Naive thymus-derived CD4-positive, alpha-beta T cell (primary cell): ENCODE measurements around the gene LRRC8D. TPM values are rescaled to one million over a fixed set of nuclear protein-coding genes. Genes with fewer than 3 reads are reported as not detected.

Experiments used
- ATAC-seq: fragments of 150-1000 bp; cut with Tn5 transposase; 2 replicates; pipeline ENCODE4 v1.10.0; 2021; ENCODE audit warnings: mild to moderate bottlenecking, moderate library complexity
- CTCF ChIA-PET: fragments of 350-600 bp; sonication (Branson Sonifier 250); formaldehyde crosslinking; loops from one replicate; lab custom pipeline; 2021; ENCODE audit warnings: antibody characterized with exemption; lab: Charles Lee
- POLR2A ChIA-PET: fragments of 350-600 bp; sonication (Branson Sonifier 250); formaldehyde crosslinking; loops from one replicate; lab custom pipeline; 2021; ENCODE audit warnings: antibody characterized with exemption, inconsistent platforms; lab: Charles Lee
- DNase-seq, 9 donors: peaks; one replicate each; pipeline versions ENCODE4 v3.0.0 to v3.0.0-alpha.2; 2020 to 2022; ENCODE audit warnings: mixed read lengths in 1 of 9
- H3K27ac ChIP-seq: one replicate; pipeline ENCODE4 v1.7.0; 2013; ENCODE audit warnings: mild to moderate bottlenecking, low read depth, low read length, moderate library complexity
- H3K27me3 ChIP-seq, 2 donors: one replicate each; pipeline ENCODE4 v1.7.0; 2013; ENCODE audit warnings: low read length in 2 of 2, mild to moderate bottlenecking in 2 of 2, moderate library complexity in 2 of 2; ENCODE audit not compliant: control insufficient read depth in 2 of 2, insufficient read depth in 2 of 2
- H3K36me3 ChIP-seq, 3 experiments: 1 replicate in 2 of 3; 2 replicates in 1 of 3; pipeline ENCODE4 v1.7.0; 2013; ENCODE audit warnings: low read length in 3 of 3, mild to moderate bottlenecking in 3 of 3, moderate library complexity in 1 of 3; ENCODE audit not compliant: insufficient read depth in 3 of 3, control insufficient read depth in 2 of 3
- H3K4me1 ChIP-seq, 2 donors: one replicate each; pipeline ENCODE4 v1.7.0; 2013; ENCODE audit warnings: low read length in 2 of 2, mild to moderate bottlenecking in 2 of 2, moderate library complexity in 1 of 2; ENCODE audit not compliant: control insufficient read depth in 2 of 2, insufficient read depth in 2 of 2
- H3K4me3 ChIP-seq: 2 replicates; pipeline ENCODE4 v1.7.0; 2013; ENCODE audit warnings: mild to moderate bottlenecking, low read length
- H3K9me3 ChIP-seq, 3 experiments: 1 replicate in 2 of 3; 2 replicates in 1 of 3; pipeline ENCODE4 v1.7.0; 2013; ENCODE audit warnings: low read length in 3 of 3; ENCODE audit not compliant: control insufficient read depth in 2 of 3
- H3K27ac Mint-ChIP-seq, 9 donors: one replicate each; pipeline ENCODE4 v1.8.0; 2020 to 2022; ENCODE audit warnings: mixed read lengths in 9 of 9, mild to moderate bottlenecking in 8 of 9, moderate library complexity in 5 of 9, inconsistent platforms in 2 of 9
- H3K27me3 Mint-ChIP-seq, 5 donors: one replicate each; pipeline ENCODE4 v1.8.0; 2021 to 2022; ENCODE audit warnings: mixed read lengths in 5 of 5, mild to moderate bottlenecking in 1 of 5
- H3K36me3 Mint-ChIP-seq, 5 donors: one replicate each; pipeline ENCODE4 v1.8.0; 2020 to 2022; ENCODE audit warnings: mixed read lengths in 5 of 5, mild to moderate bottlenecking in 3 of 5, inconsistent platforms in 1 of 5
- H3K4me1 Mint-ChIP-seq, 7 donors: one replicate each; pipeline ENCODE4 v1.8.0; 2020 to 2022; ENCODE audit warnings: mixed read lengths in 7 of 7, mild to moderate bottlenecking in 3 of 7, inconsistent platforms in 1 of 7
- H3K4me3 Mint-ChIP-seq, 10 donors: one replicate each; pipeline ENCODE4 v1.8.0; 2020 to 2022; ENCODE audit warnings: mild to moderate bottlenecking in 10 of 10, mixed read lengths in 10 of 10, moderate library complexity in 6 of 10, inconsistent platforms in 2 of 10
- H3K9me3 Mint-ChIP-seq, 11 donors: one replicate each; pipeline ENCODE4 v1.8.0; 2020 to 2022; ENCODE audit warnings: mixed read lengths in 11 of 11, mild to moderate bottlenecking in 4 of 11, inconsistent platforms in 1 of 11, moderate library complexity in 1 of 11
- intact Hi-C, 2 donors: fragments of 100-400 bp; cut with micrococcal nuclease; formaldehyde crosslinking; loops; one replicate each; pipeline ENCODE4 v1.15.1; 2023
- polyA plus RNA-seq, 2 donors: library from polyadenylated mRNA; unstranded; fragments of 300-500 nt; fragmentation: Illumina TruSeq; gene quantifications; one replicate each; pipeline ENCODE4 v1.2.3, GENCODE V29; 2021
- total RNA-seq, 6 experiments: library from RNA in 5 of 6; stranded (reverse) in 5 of 6; gene quantifications; 1 replicate in 5 of 6; 2 replicates in 1 of 6; pipeline ENCODE4 v1.2.3 and lab custom pipeline; 2021 to 2026

Gene LRRC8D
- total and polyA plus RNA-seq, 7 experiments from 2014 or later: 21.1 to 65.7 (median 38.9) TPM

- Histone ChIP-seq H3K4me1 (peaks cover 0 to 18% of the 10 kb centered on the region in 2 donors), H3K4me3 (no peak overlapping the region), H3K9me3 (no peaks in the 10 kb centered on the region), H3K27me3 (no peaks in the 10 kb centered on the region), H3K27ac (no peak overlapping the region), H3K36me3 (no peaks in the 10 kb centered on the region)
- H3K27ac Mint-ChIP-seq: peak overlapping the region in 2 of 9 donors; percentile 47 to 69
- DNase-seq (no peak), ATAC-seq (no peak)
- H3K9me3 Mint-ChIP-seq: peaks cover 0 to 7% (median 0%) of the 10 kb centered on the region in 11 donors
- peaks cover 12 to 65% (median 33%) of the 10 kb centered on the region in 7 donors for H3K4me1 Mint-ChIP-seq
- peaks cover 0 to 9% (median 0%) of the 10 kb centered on the region in 5 donors for H3K27me3 Mint-ChIP-seq
- CTCF ChIA-PET: interaction anchor here (0.7 kb wide), 1 partner anchor 114 kb away, joined by 3 read pairs; no protein-coding TSS in a partner anchor
- intact Hi-C loops: loop anchor here in 1 of 2 donors (10.0 kb wide), 1 partner anchor 114 kb away; no protein-coding TSS in a partner anchor
- H3K36me3 Mint-ChIP-seq: peaks cover 0 to 7% (median 0%) of the 10 kb centered on the region in 5 donors
- POLR2A ChIA-PET: no interaction called here
- H3K4me3 Mint-ChIP-seq: peak overlapping the region in 6 of 10 donors; percentile 6 to 61 (median 20)
Observed at GRCh38 chr1:89958851-89959654, 138.2 kb downstream of the LRRC8D start.

DNA sequence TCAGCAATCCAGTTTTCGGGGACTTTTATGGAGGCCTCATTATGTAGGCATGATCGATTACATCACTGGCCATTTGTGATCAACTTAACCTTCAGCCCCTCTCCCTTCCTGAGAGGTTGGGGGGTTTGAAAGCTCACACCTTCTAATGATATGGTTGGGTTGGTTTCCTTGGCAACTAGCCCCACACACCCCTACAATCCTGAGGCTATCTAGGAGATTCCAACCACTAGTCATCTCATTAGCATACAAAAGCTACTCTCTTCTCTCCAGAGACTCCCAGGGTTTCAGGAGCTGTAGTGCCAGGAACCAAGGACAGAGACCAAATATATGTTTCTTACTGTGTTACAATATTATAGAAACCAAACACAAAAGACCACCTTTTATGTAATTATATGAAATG is 138.9 kb downstream of the LRRC8D start:
- POLR2A ChIA-PET: no interaction called here
- H3K9me3 ChIP-seq: no peaks in the 10 kb centered on the region
- H3K36me3 Mint-ChIP-seq: peaks cover 0 to 7% (median 0%) of the 10 kb centered on the region in 5 donors
- no peaks in the 10 kb centered on the region for H3K36me3 ChIP-seq
- H3K4me3 Mint-ChIP-seq: peak overlapping the region in 2 of 10 donors; percentile 21 to 61
- H3K27ac ChIP-seq: no peak overlapping the region
- no peak for DNase-seq
- H3K27me3 Mint-ChIP-seq: peaks cover 0 to 12% (median 0%) of the 10 kb centered on the region in 5 donors
- H3K4me3 ChIP-seq: no peak overlapping the region
- H3K27me3 ChIP-seq: no peaks in the 10 kb centered on the region
- intact Hi-C loops: loop anchor here in 1 of 2 donors (10.0 kb wide), 1 partner anchor 115 kb away; no protein-coding TSS in a partner anchor
- peaks cover 0 to 18% of the 10 kb centered on the region in 2 donors for H3K4me1 ChIP-seq
- CTCF ChIA-PET: no interaction called here
- no peak for ATAC-seq
- H3K27ac Mint-ChIP-seq: peak overlapping the region in 1 of 9 donors; percentile 47
- peaks cover 12 to 60% (median 31%) of the 10 kb centered on the region in 7 donors for H3K4me1 Mint-ChIP-seq
- H3K9me3 Mint-ChIP-seq: peaks cover 0 to 7% (median 0%) of the 10 kb centered on the region in 11 donors

GRCh38 chr1:89962024-89962741 is 141.4 kb downstream of the LRRC8D start:
- no peaks in the 10 kb centered on the region for H3K36me3 ChIP-seq
- DNase-seq (no peak), ATAC-seq (no peak)
- H3K27ac ChIP-seq: no peak overlapping the region
- peaks cover 0 to 7% (median 0%) of the 10 kb centered on the region in 5 donors for H3K36me3 Mint-ChIP-seq
- no peak overlapping the region for H3K4me3 ChIP-seq
- H3K27me3 Mint-ChIP-seq: peaks cover 0 to 30% (median 0%) of the 10 kb centered on the region in 5 donors
- no peaks in the 10 kb centered on the region for H3K9me3 ChIP-seq
- H3K4me3 Mint-ChIP-seq: no peak overlapping the region
- peaks cover 3 to 46% (median 24%) of the 10 kb centered on the region in 7 donors for H3K4me1 Mint-ChIP-seq
- H3K27ac Mint-ChIP-seq: no peak overlapping the region
- intact Hi-C loops: no loop called here
- CTCF ChIA-PET: no interaction called here
- peaks cover 0 to 15% of the 10 kb centered on the region in 2 donors for H3K4me1 ChIP-seq
- POLR2A ChIA-PET: interaction anchor here (1.0 to 1.5 kb wide), 2 partner anchors 10 to 119 kb away, joined by 3 to 4 read pairs; no protein-coding TSS in a partner anchor
- no peaks in the 10 kb centered on the region for H3K27me3 ChIP-seq
- H3K9me3 Mint-ChIP-seq: peaks cover 0 to 7% (median 0%) of the 10 kb centered on the region in 11 donors

GRCh38 chr1:89962742-89963075 is 141.9 kb downstream of the LRRC8D start:
- Histone ChIP-seq H3K27me3 (no peaks in the 10 kb centered on the region), H3K9me3 (no peaks in the 10 kb centered on the region), H3K4me3 (no peak overlapping the region), H3K27ac (no peak overlapping the region), H3K4me1 (peaks cover 0 to 10% of the 10 kb centered on the region in 2 donors), H3K36me3 (no peaks in the 10 kb centered on the region)
- Mint-ChIP-seq H3K27me3 (peaks cover 0 to 33% (median 0%) of the 10 kb centered on the region in 5 donors), H3K4me1 (peaks cover 0 to 41% (median 21%) of the 10 kb centered on the region in 7 donors), H3K36me3 (peaks cover 0 to 7% (median 0%) of the 10 kb centered on the region in 5 donors), H3K4me3 (no peak overlapping the region), H3K27ac (no peak overlapping the region), H3K9me3 (peaks cover 0 to 7% (median 0%) of the 10 kb centered on the region in 11 donors)
- intact Hi-C loops: no loop called here
- POLR2A ChIA-PET: interaction anchor here (1.0 to 1.5 kb wide), 2 partner anchors 9 to 120 kb away, joined by 3 to 4 read pairs; no protein-coding TSS in a partner anchor
- ATAC-seq: no peak
- DNase-seq: no peak
- CTCF ChIA-PET: no interaction called here

DNA sequence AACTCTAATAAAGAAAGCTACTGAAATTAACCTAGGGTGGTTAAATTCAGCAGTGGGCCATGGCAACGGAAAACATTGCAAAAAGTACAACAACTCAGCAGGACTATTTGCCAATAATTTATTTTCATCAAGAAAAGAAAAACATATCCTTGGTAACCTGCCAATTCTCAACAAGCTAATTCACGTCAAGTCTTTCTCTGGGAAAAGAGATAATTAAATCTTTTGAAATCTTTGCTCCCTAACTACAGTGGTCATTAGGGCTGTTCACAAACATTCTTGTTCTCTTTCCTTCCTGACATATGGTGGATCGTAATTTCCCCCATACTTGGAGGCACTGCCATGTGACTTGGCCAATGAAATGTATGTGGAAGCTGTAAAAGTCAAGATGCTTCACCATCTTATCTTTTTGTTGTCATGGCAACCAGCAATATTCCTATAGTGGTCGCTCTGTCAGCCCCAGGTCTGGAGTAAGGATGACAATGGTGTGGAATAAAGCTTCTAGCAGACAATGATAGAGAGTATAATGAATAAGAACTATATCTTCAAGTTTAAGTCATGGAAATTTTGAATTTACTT is 144.4 kb downstream of the LRRC8D start:
- Mint-ChIP-seq H3K27ac (no peak overlapping the region), H3K27me3 (peaks cover 0 to 33% (median 0%) of the 10 kb centered on the region in 5 donors), H3K4me1 (peaks cover 0 to 18% (median 6%) of the 10 kb centered on the region in 7 donors), H3K36me3 (no peaks in the 10 kb centered on the region), H3K9me3 (peaks cover 0 to under 1% (median 0%) of the 10 kb centered on the region in 11 donors), H3K4me3 (no peak overlapping the region)
- Histone ChIP-seq H3K4me3 (no peak overlapping the region), H3K9me3 (no peaks in the 10 kb centered on the region), H3K27ac (no peak overlapping the region), H3K36me3 (no peaks in the 10 kb centered on the region), H3K27me3 (no peaks in the 10 kb centered on the region), H3K4me1 (no peaks in the 10 kb centered on the region)
- DNase-seq: no peak
- intact Hi-C loops: no loop called here
- ChIA-PET POLR2A (no interaction called here), CTCF (interaction anchor here (1.2 kb wide), 1 partner anchor 122 kb away, joined by 4 read pairs; no protein-coding TSS in a partner anchor)
- no peak for ATAC-seq

GRCh38 chr1:89966656-89967055 is 145.8 kb downstream of the LRRC8D start:
- no peak overlapping the region for H3K27ac ChIP-seq
- DNase-seq: no peak
- POLR2A ChIA-PET: interaction anchor here (0.9 kb wide), 1 partner anchor 9 kb away, joined by 3 read pairs; no protein-coding TSS in a partner anchor
- no peaks in the 10 kb centered on the region for H3K4me1 ChIP-seq
- H3K9me3 Mint-ChIP-seq: no peaks in the 10 kb centered on the region
- H3K36me3 Mint-ChIP-seq: no peaks in the 10 kb centered on the region
- H3K4me3 ChIP-seq: no peak overlapping the region
- ATAC-seq: no peak
- no peaks in the 10 kb centered on the region for H3K9me3 ChIP-seq
- intact Hi-C loops: no loop called here
- CTCF ChIA-PET: no interaction called here
- H3K4me1 Mint-ChIP-seq: peaks cover 0 to 18% (median 6%) of the 10 kb centered on the region in 7 donors
- no peaks in the 10 kb centered on the region for H3K27me3 ChIP-seq
- H3K27ac Mint-ChIP-seq: peak overlapping the region in 1 of 9 donors; percentile 57
- no peaks in the 10 kb centered on the region for H3K36me3 ChIP-seq
- H3K4me3 Mint-ChIP-seq: no peak overlapping the region
- peaks cover 0 to 33% (median 0%) of the 10 kb centered on the region in 5 donors for H3K27me3 Mint-ChIP-seq
